CD4-positive, alpha-beta T cell treated with Interleukin-2 at 100 ng/mL for 4 hours (primary cell): ENCODE measurements around the gene KCNG1.

Source experiments
- DNase-seq: peaks from one replicate; pipeline ENCODE4 v3.0.0-alpha.2; 2020; ENCODE audit warnings: low spot score

KCNG1 gene

GRCh38 chr20:51036226-51036625, 13.3 kb upstream of the KCNG1 start:
- no peak for DNase-seq

- no peak for DNase-seq
Measured at GRCh38 chr20:51034988-51035656, 12.2 kb upstream of the KCNG1 start.

- DNase-seq, result no peak
Measured at GRCh38 chr20:51034476-51034875, 11.6 kb upstream of the KCNG1 start.

- no peak for DNase-seq
Measured at GRCh38 chr20:51029963-51030920, 7.3 kb upstream of the KCNG1 start.

GRCh38 chr20:51029556-51029955, 6.6 kb upstream of the KCNG1 start:
- DNase-seq, result no peak

- no peak for DNase-seq
Measured at GRCh38 chr20:51028616-51029212, 5.8 kb upstream of the KCNG1 start.

- no peak for DNase-seq
Measured at GRCh38 chr20:51027035-51027795, 4.3 kb upstream of the KCNG1 start.

- no peak for DNase-seq
Measured at GRCh38 chr20:51026269-51026668, 3.4 kb upstream of the KCNG1 start.

- no peak for DNase-seq
Measured at GRCh38 chr20:51024761-51025160, 1.9 kb upstream of the KCNG1 start.

- DNase-seq, result no peak
Measured at GRCh38 chr20:51023617-51024155, 779 bp upstream of the KCNG1 start.

GRCh38 chr20:51022227-51022802, 592 bp downstream of the KCNG1 start:
- DNase-seq, result no peak

GRCh38 chr20:51021067-51022025, 1.6 kb downstream of the KCNG1 start:
- DNase-seq, result no peak

- DNase-seq, result no peak
Measured at GRCh38 chr20:51020657-51021056, 2.2 kb downstream of the KCNG1 start.

- DNase-seq, result no peak
Measured at GRCh38 chr20:51019656-51020592, 3.0 kb downstream of the KCNG1 start.

- no peak for DNase-seq
Measured at GRCh38 chr20:51017251-51017650, 5.7 kb downstream of the KCNG1 start.

GRCh38 chr20:51016521-51016920, 6.4 kb downstream of the KCNG1 start:
- no peak for DNase-seq

- DNase-seq, result no peak
Measured at GRCh38 chr20:51014797-51015722, 7.8 kb downstream of the KCNG1 start.
